CD4-positive, alpha-beta T cell treated with Interleukin-2 at 100 ng/mL for 4 hours (primary cell): ENCODE results near the gene ITGB7.
A peak's percentile ranks its signal among the peaks of the same experiment; 100 is the strongest.

Experiments used
- DNase-seq: peaks from one replicate; pipeline ENCODE4 v3.0.0-alpha.2; 2020; ENCODE audit warnings: low spot score

The ITGB7 gene

DNA sequence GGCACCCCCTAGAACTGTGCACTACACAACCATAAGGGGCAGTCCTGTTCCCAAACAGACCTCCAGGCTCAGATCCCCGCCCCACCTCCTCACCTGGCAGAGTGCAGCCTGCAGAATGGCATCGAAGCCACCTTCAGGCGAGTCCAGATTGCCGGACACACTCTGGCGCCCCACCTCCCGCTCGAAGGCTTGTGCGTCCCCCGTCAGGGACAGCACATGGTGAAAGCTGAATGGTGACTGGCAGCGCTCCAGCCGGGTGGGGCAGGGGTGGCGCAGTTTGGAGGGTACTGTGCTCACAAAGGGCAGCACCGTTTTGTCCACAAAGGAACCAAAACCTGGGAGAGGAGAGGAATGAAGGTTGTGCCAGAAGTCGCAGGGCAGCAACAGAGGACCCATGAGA lies 10.6 kb downstream of the ITGB7 start:
- no peak for DNase-seq

DNA sequence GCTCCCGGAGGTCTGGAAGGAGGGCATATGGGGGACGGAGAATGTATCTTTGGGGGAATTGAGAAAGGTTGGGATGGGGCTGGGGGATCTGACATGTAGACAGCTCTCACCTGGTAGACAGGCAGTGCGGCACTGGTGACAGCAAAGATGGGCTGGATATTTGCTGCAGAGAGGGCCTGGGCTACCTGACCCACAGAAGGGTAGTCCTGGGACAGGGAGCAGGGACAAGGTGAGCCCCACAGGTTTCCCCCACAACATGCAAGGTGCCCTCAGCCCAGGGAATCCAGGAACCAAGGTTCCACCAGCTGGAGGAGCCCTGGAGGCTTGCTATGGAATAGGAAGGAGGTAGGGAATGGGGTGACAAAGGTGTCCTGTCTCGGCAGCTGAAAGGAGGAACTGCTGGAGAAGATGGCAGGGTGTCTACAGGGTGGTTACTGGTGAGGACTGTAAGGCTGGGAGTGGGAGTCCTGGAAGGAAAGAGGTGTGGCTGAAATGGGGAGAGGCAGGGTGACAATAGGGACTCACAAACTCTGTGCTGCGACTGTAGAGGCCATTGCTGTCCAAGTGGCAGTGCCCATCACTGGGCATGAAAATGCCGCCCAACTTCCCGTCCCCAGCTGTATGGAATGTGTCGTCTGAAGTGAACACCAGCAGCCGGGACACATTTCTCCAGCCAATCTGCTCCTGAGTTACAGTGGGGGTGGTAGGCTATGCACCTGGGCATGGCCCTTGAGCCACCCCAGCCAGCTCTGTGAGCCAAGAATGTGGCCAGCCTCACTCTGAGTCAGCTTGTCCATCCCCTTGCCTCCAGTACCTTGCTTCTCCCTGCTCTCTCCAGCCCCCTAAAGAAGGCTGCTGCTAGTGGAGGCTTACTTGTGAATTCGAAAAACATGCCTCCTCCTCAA lies 11.3 kb downstream of the ITGB7 start:
- DNase-seq: no peak

DNA sequence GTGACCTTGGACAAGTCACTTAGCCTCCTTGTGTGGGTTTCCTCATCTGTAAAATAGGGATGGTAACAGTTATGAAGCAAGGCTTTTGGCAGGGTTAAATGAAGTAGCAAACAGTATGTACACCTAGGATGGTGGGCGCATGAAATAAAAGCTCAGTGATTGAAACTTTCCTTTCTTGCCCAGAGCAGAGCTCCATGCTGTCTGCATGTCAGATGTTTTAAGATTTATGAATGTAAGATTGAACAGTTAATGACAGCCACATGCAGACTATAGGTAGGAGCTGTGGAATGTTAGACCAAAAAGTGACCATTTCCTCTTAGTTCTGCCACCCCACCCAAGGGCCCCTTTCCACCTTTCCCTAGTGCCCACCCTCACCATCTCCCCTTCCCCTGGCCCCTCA lies 12.1 kb downstream of the ITGB7 start:
- DNase-seq: no peak

DNA sequence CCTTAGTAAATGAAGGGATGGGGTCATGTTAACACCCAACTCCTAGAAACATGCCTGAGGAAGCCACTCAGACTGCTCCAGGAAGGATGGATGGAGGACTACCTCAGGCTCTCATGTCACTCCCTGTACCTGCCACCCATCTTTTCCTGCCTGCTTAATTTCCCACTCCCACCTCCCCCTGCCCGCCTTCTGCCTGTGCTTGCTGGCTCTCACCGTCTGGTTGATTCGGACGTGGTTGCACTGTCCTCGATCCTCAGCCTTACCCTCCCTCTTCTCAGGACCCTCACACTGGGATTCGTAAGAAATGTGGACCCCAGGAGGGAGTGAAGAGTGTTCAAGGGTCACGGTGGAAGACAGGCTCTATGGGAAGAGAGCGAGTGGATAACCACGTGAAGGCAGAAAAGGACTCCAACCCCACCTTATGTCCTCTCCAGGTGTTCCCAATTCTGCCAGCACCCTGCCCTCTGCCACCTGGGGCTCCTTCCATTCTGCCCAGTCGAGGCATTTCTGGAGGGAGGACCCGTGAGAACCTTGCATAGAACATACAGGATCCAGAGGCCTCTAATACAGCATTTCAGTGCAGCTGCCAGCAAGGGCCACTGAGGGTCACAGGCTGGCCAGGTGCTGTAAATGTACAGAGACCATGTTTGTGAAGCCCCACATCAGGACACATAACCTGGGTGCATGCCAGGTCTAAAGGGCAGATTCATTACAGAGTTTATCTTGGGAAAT lies 12.9 kb downstream of the ITGB7 start:
- DNase-seq: no peak

DNA sequence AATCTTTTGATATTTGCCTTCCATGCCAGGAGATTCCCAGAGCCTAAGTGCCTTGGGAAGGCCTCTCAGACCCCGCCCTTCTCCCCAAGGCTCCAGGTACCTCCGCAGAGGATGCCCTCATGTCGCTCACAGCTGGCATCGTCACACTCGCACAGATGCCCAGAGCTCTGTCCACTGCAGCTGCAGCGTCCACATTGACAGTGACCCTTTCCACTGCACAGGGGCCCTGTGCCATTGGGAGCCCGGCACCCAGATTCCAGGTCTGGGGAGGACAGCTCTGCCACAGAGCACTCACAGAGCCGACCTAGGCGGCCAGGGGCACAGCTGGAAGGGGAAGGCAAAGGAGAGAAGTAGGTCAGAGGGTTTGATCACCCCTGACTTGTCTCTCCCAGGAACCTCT lies 14.0 kb downstream of the ITGB7 start:
- no peak for DNase-seq

DNA sequence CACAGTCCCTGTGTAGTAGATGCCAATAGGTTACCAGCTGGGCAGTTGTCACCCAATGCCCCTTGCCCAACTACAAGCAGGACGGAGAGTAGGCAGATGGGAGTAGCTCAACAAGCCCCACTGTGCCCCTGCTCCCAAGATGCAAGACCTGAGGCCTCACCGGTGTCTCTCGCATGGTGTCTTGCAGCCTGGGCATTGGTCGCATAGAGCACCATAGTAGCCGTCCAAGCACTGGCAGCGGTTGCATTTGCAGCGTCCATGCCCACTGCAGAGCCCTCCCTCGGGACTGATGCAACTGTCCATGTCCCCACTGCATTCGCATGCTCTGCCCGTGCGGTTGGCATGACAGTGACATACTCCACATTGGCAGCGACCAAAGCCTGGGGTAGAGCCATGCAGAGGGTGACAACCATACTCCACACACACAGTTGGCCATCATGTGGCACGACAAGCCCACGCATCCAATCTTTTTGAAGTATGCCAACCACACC lies 14.5 kb downstream of the ITGB7 start:
- DNase-seq: no peak

DNA sequence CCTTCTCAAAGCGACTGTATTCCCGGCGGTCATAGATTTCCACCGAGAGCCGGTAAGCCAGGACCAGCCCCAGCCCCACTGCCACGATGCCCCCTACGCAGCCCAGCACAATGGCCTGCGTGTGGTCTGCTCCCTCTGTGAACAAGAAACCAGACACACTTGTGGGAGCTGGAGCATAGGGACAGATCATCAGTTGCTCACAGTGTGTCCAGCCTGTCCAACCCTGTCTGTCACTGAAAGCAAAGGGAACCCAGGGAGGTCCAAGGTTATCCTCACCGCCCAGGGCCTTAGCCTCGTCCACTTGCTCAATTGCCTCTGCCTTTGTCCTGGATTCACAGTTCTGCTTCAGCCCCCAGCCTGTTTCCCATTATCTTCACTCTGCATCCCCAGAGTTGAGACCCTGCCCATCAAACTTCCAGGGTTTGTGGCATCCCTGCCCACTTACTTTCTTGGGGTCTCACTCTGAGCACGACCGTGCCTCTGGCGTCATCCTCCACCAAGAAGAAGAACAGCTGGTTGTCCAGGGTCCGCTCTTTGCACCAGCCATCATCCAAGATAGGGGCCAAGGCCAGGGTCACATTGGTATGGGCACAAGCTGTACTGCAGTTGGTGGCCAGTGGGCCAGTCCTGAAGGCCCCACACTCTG lies 15.0 kb downstream of the ITGB7 start:
- DNase-seq: no peak

DNA sequence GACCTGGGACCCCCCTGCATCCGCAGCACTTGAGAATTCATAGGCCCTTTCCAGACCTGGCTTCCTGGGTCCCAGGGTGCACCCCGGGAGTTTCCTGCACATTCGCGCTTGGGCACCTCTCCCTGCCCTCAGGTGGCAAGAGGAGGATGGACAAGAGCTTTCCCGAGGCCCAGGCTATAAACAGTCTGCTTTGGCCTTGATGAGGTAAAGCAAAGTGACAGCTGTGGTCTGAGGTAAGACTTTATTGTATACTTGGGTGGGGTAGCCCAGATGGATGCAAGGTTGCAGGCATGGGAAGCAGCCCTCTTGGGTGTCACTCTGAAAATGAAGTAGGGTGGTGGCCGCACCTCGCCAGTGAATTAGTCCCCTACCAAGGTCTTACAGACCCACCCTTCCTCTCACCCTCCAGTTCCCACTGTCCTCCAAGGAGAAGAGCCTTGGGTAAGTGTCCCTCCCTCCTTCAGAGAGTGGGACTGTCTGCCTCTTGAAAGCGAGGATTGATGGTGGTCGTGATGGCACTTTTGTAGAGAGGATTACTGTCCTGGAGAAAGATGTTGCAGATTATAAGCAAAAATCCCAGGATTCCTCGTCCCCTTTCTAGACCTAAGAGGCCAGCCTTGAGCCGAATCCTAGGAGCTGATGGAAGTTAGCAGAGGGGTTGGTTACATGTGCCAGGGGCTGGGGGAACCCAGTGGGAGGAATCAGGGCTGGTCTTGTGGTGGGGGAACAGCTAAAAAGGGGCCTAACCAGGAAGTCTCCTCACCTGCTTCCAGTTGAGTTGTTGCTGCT lies 15.8 kb downstream of the ITGB7 start:
- no peak for DNase-seq

DNA sequence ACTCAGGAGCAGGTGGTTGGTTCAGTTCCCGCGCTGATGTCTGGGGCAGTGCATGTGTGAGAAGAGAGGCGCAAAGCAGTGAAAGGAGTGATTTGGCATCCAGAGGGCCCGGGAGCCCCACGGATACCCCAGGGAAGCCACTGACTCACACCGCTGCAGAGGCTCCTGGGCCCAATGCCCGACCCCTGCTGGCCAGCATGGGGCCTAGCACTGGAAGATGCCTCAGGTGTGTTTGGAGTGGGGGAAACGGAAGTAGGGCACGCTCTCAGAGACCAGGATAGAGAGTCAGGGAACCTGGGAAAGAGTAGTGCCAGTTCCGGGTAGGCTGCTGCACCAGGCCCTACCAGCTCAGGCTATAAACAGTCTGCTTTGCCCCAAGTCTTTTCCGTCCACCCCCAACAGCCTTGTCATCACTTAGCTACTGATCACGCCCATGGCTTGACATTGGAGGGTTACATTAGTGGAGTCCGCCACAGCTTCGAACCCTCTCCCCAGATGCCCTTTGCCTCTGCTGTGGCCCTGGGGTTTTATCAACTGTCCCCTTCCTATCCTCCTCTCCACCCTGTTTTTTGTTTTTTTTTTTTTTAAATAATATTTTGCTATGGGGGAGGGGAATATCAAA lies 16.8 kb downstream of the ITGB7 start:
- peak; percentile 55 for DNase-seq

DNA sequence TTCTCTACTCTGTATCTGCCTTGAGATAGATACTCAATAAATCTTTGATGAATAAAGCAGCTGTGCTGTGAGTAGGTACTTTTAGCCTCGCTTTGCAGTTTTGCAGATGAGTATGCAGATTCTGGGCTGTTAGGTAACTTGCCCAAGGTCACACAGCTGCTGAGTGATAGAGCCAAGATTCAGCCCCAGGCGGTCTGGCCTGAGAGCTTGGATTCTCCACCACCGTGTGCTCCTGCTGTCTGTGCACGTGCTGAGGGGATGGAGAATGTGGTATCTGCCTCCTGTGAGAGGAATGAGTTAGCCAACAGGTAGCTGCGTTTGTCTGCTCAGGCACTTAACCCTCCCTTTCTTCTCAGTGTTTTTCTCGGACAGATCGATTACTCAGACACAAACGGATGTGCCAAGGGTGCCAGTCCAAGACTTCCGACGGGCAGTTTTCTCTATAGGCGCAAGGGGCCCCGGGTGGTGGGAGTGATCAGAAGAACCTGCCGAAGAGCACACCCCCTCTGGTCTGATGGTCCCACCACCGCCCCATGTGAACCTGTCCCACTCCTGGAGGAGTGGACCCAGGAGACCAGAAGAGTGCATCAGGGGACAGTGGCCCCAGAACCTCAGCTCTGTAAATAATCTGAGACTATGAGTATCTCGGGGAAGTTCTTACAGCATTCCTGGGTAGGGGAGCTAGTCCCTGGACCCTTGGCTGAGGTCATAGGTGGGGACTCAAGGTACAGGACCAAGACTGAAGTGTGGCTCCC lies 19.7 kb downstream of the ITGB7 start:
- no peak for DNase-seq

DNA sequence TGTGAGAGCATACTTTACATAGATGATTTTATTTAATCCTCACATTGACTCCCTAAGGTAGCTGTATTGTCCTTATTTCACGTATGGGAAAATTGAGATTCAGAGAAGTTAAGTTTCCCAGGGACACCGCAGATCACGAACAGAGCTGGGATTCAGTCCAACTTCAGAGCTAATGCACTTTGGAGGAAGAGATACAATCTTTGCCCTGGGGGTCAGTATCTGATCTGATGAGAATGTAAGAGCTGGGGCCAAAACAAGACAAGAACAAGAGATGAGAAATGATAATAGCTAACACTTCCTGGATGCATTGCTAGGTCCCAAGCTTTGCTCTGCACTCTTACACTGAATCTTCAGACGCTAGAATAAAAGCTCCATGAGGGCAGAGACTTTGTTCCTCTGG lies 20.3 kb downstream of the ITGB7 start:
- no peak for DNase-seq

DNA sequence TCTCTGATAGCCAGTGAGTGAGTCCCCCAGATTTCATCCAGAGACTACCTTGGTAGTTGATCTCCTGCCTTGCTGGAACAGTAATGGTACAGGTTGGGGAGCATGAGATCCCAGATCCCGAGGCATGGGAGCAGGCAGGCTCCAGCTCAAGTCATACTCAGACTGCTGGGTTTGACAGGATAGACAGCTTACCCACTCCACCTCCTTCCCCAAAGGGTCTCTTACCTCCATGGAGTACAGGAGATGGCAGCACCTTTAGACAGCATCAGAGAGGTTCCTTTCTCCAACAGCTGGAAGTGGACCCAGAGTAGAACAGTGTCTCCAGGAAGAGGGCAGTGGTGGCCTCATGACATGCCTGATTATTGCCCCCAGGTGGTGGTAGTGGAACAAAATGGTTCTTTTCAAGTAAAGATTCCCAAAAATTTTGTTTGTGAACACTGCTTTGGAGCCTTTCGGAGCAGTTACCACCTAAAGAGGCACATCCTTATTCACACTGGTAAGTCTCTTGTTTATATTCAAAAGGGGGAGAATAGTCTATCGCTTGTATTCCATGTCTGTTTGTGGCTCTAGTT lies 21.4 kb downstream of the ITGB7 start:
- no peak for DNase-seq

DNA sequence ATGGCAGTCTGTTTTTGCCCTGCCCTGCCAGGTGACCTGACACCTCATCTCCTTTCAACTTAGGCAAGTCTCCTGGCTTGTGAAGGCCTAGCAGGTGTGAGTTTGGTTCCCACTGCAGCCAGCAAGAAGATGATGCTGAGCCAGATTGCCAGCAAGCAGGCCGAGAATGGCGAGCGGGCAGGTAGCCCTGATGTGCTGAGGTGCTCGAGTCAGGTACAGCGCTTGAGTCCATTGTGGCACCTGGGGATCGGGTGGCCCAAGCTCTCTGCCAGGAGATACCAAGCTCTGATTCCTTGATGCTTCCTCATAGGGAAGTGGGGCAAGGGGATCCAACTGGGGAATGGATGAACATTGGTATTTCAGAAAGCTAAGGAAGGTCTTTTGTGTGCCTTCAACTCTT lies 22.2 kb downstream of the ITGB7 start:
- DNase-seq: no peak

DNA sequence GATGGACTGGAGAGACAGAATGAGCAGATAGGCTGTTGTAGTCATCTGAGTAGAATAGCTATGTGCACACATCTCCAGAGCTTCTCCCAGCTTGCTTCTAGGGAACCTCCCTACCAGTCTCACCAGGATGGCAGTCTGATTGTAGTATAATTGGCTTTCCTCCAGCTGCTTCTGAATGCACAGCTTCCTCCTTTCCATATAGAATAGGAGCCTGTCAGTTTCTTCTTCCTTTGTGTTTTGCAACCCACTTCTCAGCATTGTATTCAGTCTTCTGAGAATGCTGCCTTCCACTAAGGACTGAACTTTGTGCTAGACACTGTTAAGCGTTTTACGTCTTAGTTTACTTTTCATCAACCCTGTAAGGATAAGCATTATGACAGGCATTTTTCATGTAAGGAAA lies 24.1 kb downstream of the ITGB7 start:
- no peak for DNase-seq

DNA sequence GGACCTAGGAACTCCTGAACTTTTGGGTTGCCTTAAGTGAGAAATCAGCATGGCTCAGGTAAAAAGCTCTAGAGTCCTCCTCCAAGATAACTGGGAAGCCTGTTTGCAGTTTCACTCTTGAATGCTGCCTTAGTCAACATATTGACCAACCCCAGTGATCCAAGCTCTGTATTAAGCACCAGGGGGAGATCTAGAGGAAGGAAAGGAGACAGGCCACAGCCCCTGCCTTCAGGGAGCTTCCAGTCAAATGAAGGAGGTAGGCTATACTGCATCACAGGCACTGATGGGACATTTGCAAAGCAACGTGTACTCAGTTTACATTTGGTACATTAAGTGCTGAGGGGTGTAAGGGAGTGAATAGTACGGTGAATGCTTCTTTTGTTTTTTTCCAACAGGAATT lies 25.1 kb downstream of the ITGB7 start:
- no peak for DNase-seq

DNA sequence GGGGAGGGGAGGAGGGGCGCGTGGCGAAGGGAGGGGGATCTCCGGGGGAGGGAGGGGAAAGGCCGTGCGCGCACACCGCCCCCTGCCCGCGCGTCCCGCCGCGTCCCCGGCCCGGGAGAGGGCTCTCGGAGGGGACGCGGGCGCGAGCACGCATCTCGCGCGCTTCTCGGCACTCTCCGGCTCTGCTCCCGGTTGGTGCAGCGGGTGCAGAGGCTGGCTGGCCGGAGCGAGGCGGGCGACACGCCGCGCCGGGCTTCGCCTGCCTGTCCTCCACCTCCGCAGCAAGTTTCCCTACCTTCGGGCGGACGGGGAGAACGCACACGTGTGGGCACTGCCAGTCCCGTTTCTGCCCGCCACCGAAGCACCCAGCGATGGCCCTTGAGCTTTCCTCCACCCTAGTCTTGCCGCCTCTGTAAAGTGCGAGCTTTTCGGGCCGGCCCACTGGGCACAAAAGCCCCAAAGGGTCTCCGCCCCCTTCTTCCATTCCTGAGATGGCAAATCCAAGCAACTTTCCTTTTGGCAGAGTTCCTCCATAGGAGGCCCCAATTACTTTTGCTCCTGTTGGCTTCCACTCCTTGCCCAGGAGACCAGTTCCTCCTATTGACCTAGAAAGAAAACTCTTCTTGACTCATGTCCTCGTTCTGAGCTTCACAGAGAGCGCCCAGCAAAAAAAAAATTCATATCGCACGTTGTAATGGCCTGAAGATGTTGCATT lies 26.0 kb downstream of the ITGB7 start:
- DNase-seq: peak; percentile 80

DNA sequence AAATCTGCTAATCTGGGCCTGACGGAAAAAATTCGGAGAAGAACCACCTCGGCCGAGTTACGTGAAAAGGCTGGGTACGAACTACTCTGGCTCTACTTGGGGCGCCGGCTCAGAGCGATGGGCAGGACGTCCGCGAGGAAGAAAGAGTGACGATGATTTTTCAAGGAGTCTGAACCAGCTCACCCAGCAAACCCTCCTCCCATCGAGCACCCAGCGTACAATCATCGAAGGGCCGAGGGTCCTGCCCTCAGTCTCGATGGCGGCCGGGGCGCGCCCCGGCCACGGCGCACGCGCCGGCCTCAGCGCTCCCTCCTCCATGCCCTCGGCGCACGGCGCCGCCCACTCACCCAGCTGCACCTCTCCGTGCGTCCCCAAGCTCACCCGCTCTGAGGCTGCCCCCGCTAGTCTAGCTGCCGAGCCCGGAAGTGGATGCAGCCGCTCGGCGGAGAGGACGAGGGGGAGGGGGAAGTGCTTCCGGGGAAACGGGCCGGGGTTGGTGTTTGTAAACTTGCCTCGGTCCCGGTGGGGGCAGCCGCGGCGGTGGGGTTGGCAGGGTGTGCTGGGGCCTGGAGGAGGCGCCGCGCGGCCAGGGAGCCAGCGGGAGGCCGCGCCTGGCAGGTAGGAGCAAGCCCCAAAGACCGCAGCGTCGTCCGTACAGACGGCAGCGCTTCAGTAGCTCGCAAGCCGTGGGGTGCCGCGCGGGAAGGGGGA lies 26.7 kb downstream of the ITGB7 start, which contains the start of the genes CSAD and ZNF740:
TSS of gene CSAD (minus strand) at position 706 of the 711 bp plus-strand sequence. CDS start 7,455 bp downstream, outside the sequence.
TSS of gene ZNF740 (plus strand) at position 503 of the 711 bp plus-strand sequence. CDS start 1,262 bp downstream, outside the sequence.
- DNase-seq: peak; percentile 98

DNA sequence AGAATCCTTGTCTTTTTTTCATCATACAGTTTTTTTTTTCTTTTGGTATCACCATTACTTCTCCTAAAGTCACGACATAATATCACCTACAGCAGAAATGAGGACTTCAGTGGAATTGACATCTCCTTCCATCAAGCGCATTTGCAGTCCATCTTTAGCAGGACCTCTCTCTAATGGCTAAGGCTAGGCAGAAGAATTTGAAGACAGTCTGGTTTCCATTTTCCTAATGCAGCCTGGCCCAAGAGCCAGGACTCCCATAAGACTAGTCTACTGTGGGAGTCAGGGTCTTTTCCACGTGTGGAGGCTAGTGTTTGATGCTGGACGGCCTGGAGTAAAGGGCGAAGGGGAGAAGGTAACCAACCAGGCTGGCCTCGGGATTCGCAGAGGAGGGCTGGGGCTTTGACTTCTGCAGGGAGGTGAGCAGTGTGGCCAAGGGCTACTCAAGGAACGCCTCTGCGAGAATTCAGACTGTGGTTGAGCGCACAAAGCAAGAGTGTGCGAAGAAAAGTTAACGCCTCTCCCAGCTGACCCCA lies 27.3 kb downstream of the ITGB7 start:
- no peak for DNase-seq
